Ishikawa (cell line): ENCODE results near the gene IPO13.

Experiments
- CEBPB ChIP-seq: IDR thresholded peaks from 2 replicates; pipeline ENCODE4 v1.6.1; 2012
- CREB1 ChIP-seq: IDR thresholded peaks from 2 replicates; pipeline ENCODE4 v1.6.1; 2012; ENCODE audit warnings: low read depth
- EGR1 ChIP-seq: IDR thresholded peaks from 2 replicates; pipeline ENCODE4 v1.6.1; 2012
- EP300 ChIP-seq: IDR thresholded peaks from 2 replicates; pipeline ENCODE4 v1.6.1; 2012; ENCODE audit warnings: borderline replicate concordance
- FOXM1 ChIP-seq: IDR thresholded peaks from 2 replicates; pipeline ENCODE4 v1.6.1; 2012; ENCODE audit warnings: low read depth, borderline replicate concordance
- MAX ChIP-seq: IDR thresholded peaks from 2 replicates; pipeline ENCODE4 v1.6.1; 2012
- NFIC ChIP-seq: IDR thresholded peaks from 2 replicates; pipeline ENCODE4 v1.6.1; 2012
- RAD21 ChIP-seq: IDR thresholded peaks from 2 replicates; pipeline ENCODE4 v1.6.1; 2012; ENCODE audit warnings: low read depth
- REST ChIP-seq: IDR thresholded peaks from 2 replicates; pipeline ENCODE4 v1.6.1; 2012; ENCODE audit warnings: low read depth, mild to moderate bottlenecking
- TAF1 ChIP-seq: IDR thresholded peaks from 2 replicates; pipeline ENCODE4 v1.6.1; 2012; ENCODE audit warnings: low read depth, mild to moderate bottlenecking
- TCF12 ChIP-seq: IDR thresholded peaks from 2 replicates; pipeline ENCODE4 v1.6.1; 2012; ENCODE audit warnings: low read depth
- TEAD4 ChIP-seq: IDR thresholded peaks from 2 replicates; pipeline ENCODE4 v1.6.1; 2012
- USF1 ChIP-seq: IDR thresholded peaks from 2 replicates; pipeline ENCODE4 v1.6.1; 2012
- YY1 ChIP-seq: IDR thresholded peaks from 2 replicates; pipeline ENCODE4 v1.6.1; 2012; ENCODE audit warnings: low read depth
- ZBTB7A ChIP-seq: IDR thresholded peaks from 2 replicates; pipeline ENCODE4 v1.6.1; 2012; ENCODE audit warnings: low read depth

Gene IPO13

GRCh38 chr1:43946236-43947060, at the start of gene IPO13:
Gene IPO13 (plus strand): TSS chr1:43946950. CDS start chr1:43947601, 651 bp downstream.
- TF ChIP-seq YY1 (no peak), TEAD4 (peak; percentile 31), TAF1 (peak; percentile 82), EGR1 (peak; percentile 53; the same call in 1 of the 2 replicates), CEBPB (peak; percentile 53; the same call in 1 of the 2 replicates), ZBTB7A (peak; percentile 38; the same call in 1 of the 2 replicates), NFIC (peak; percentile 5; the same call in 1 of the 2 replicates), USF1 (peak; percentile 93), MAX (peak; percentile 96), TCF12 (peak; percentile 66), FOXM1 (no peak), EP300 (no peak), CREB1 (no peak), RAD21 (peak; percentile 67), REST (peak; percentile 87)

GRCh38 chr1:43898981-43899380, 47.8 kb upstream of the IPO13 start:
- TF ChIP-seq CEBPB (no peak), YY1 (no peak), EP300 (no peak), TCF12 (no peak)

- TF ChIP-seq MAX = no peak
- no peak for TF ChIP-seq REST
- TF ChIP-seq EP300 = no peak
- no peak for TF ChIP-seq YY1
- no peak for TF ChIP-seq RAD21
- no peak for TF ChIP-seq EGR1
Measured at GRCh38 chr1:43900386-43900785, 46.4 kb upstream of the IPO13 start.

- TF ChIP-seq NFIC (no peak), MAX (no peak), REST (no peak), EGR1 (no peak), CEBPB (no peak), TCF12 (no peak), RAD21 (no peak), YY1 (no peak), TAF1 (no peak), FOXM1 (no peak), USF1 (no peak), CREB1 (no peak), ZBTB7A (no peak)
Measured at GRCh38 chr1:43901196-43901961, 45.4 kb upstream of the IPO13 start.
